GM23248 (cell line): ENCODE data around the gene TTC13. TPM values are rescaled to one million over a fixed set of nuclear protein-coding genes. Genes with fewer than 3 reads are reported as not detected.
A peak's percentile ranks its signal among the peaks of the same experiment; 100 is the strongest.

Experiments
- DNase-seq: peaks from one replicate; pipeline ENCODE4 v3.0.0-alpha.2; 2015
- H2AFZ ChIP-seq: fragments of 200-600 bp; sonication (generic); 2 replicates; pipeline ENCODE4 v1.6.1; 2016; ENCODE audit warnings: antibody characterized with exemption
- H3F3A ChIP-seq: fragments of 200-600 bp; sonication (generic); 2 replicates; pipeline ENCODE4 v1.6.1; 2016; ENCODE audit warnings: mild to moderate bottlenecking, antibody characterized with exemption, mixed run types; ENCODE audit not compliant: insufficient read depth
- H3K27ac ChIP-seq: fragments of 200-600 bp; sonication (generic); 2 replicates; pipeline ENCODE4 v1.5.1; 2016; ENCODE audit warnings: mild to moderate bottlenecking
- H3K27me3 ChIP-seq: fragments of 200-600 bp; sonication (generic); replicated peaks from 2 replicates; pipeline ENCODE4 v1.6.1; 2016; ENCODE audit warnings: mild to moderate bottlenecking; ENCODE audit not compliant: insufficient read depth
- H3K36me3 ChIP-seq: fragments of 200-600 bp; sonication (generic); 2 replicates; pipeline ENCODE4 v1.6.1; 2016; ENCODE audit warnings: low read depth, mild to moderate bottlenecking
- H3K4me1 ChIP-seq: fragments of 200-600 bp; sonication (generic); 2 replicates; pipeline ENCODE4 v1.6.1; 2016; ENCODE audit warnings: mild to moderate bottlenecking; ENCODE audit not compliant: insufficient read depth
- H3K4me2 ChIP-seq: fragments of 200-600 bp; sonication (generic); one replicate; pipeline ENCODE4 v1.6.1; 2016; ENCODE audit warnings: mild to moderate bottlenecking; ENCODE audit not compliant: unreplicated experiment
- H3K4me3 ChIP-seq: fragments of 200-600 bp; sonication (generic); 2 replicates; pipeline ENCODE4 v1.5.1; 2016; ENCODE audit warnings: mild to moderate bottlenecking
- H3K79me2 ChIP-seq: fragments of 200-600 bp; sonication (generic); 2 replicates; pipeline ENCODE4 v1.6.1; 2016; ENCODE audit warnings: mild to moderate bottlenecking; ENCODE audit not compliant: insufficient read depth
- H3K9ac ChIP-seq: fragments of 200-600 bp; sonication (generic); 2 replicates; pipeline ENCODE4 v1.6.1; 2016; ENCODE audit warnings: mild to moderate bottlenecking
- H3K9me2 ChIP-seq: fragments of 200-600 bp; sonication (generic); 2 replicates; pipeline ENCODE4 v1.6.1; 2016; ENCODE audit warnings: mixed run types, mild to moderate bottlenecking, moderate library complexity; ENCODE audit not compliant: insufficient read depth
- H3K9me3 ChIP-seq: fragments of 200-600 bp; sonication (generic); one replicate; pipeline ENCODE4 v1.6.1; 2017; ENCODE audit warnings: low read depth
- H4K20me1 ChIP-seq: fragments of 200-600 bp; sonication (generic); 2 replicates; pipeline ENCODE4 v1.6.0; 2016; ENCODE audit not compliant: insufficient read depth
- EZH2 ChIP-seq: fragments of 200-600 bp; sonication (generic); IDR thresholded peaks from 2 replicates; pipeline ENCODE4 v1.6.1; 2018; ENCODE audit warnings: antibody characterized with exemption, mild to moderate bottlenecking; ENCODE audit not compliant: insufficient read depth, poor library complexity, severe bottlenecking
- EZH2phosphoT487 ChIP-seq: fragments of 200-600 bp; sonication (generic); IDR thresholded peaks from 2 replicates; pipeline ENCODE4 v1.6.1; 2018; ENCODE audit warnings: antibody characterized with exemption, moderate library complexity, mild to moderate bottlenecking, low read depth; ENCODE audit not compliant: insufficient read depth
- WGBS, 2 experiments: methylation state at CpG; one replicate each; pipeline ENCODE4 v1.1.6; 2015 to 2017; ENCODE audit warnings: low lambda C conversion rate in 2 of 2, low coverage in 1 of 2; ENCODE audit errors: missing lambda C conversion rate in 2 of 2; 5-methylcytosine and 5-hydroxymethylcytosine counted together
- in situ Hi-C: fragments of 300-500 bp; cut with MboI; formaldehyde crosslinking; loops from 2 replicates; pipeline ENCODE4 v1.15.0; 2020
- polyA plus RNA-seq: library from polyadenylated mRNA; unstranded; fragments of >200 nt; fragmentation: Nextera tagmentation; extraction: Ambion mirVana; gene quantifications from 2 replicates; pipeline ENCODE4 v1.2.1, GENCODE V29; 2016
- total RNA-seq: library from RNA; depleted of rRNA; stranded (reverse); fragments of >200 nt; shearing (Covaris generic); gene quantifications from 2 replicates; pipeline ENCODE4 v1.2.3, GENCODE V29; 2014; rRNA removed

The TTC13 gene, protein sequence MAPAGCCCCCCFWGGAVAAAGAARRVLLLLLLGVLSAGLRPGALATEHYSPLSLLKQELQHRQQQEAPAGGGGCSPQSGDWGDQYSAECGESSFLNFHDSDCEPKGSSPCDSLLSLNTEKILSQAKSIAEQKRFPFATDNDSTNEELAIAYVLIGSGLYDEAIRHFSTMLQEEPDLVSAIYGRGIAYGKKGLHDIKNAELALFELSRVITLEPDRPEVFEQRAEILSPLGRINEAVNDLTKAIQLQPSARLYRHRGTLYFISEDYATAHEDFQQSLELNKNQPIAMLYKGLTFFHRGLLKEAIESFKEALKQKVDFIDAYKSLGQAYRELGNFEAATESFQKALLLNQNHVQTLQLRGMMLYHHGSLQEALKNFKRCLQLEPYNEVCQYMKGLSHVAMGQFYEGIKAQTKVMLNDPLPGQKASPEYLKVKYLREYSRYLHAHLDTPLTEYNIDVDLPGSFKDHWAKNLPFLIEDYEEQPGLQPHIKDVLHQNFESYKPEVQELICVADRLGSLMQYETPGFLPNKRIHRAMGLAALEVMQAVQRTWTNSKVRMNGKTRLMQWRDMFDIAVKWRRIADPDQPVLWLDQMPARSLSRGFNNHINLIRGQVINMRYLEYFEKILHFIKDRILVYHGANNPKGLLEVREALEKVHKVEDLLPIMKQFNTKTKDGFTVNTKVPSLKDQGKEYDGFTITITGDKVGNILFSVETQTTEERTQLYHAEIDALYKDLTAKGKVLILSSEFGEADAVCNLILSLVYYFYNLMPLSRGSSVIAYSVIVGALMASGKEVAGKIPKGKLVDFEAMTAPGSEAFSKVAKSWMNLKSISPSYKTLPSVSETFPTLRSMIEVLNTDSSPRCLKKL
- total RNA-seq (11.1 and 14.3 TPM in 2 replicates), polyA plus RNA-seq (6.7 and 9.1 TPM in 2 replicates)

DNA sequence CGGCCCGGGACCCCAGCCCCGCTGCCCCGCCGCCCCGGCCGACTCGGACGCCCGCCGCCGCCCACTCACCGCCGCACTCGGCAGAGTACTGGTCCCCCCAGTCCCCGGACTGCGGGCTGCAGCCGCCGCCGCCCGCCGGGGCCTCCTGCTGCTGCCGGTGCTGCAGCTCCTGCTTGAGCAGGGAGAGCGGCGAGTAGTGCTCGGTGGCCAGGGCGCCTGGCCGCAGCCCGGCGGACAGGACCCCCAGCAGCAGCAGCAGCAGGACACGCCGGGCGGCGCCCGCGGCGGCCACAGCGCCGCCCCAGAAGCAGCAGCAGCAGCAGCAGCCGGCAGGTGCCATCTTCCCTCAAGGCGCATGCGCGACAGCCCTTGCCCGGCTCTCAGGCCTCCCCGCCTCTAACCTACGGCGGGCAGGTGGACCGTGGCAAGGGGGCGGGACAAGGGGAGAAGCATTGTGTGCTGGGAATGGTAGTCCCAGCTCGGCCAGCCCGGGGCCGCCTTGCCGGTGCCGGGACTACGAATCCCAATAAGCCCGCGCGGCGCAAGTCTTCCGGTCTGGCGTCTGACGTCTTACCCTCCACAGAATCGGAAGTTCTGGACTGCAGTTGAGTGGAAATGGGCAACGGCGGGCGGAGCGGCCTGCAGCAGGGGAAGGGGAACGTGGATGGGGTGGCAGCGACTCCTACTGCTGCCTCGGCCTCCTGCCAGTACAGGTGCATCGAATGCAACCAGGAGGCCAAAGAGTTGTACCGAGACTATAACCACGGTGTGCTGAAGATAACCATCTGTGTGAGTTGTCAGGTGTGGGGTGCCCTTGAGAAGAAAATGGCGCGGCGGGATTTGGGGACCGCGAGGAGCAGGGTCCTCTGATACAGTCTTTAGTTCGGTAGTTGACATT is at the start of gene TTC13, which contains the start of gene ARV1:
Gene TTC13 (minus strand): TSS at position 371 of the 898 bp plus-strand sequence. CDS start 31 bp downstream, at position 340.
Gene ARV1 (plus strand): TSS at position 604 of the 898 bp plus-strand sequence. CDS start 12 bp downstream, at position 616.
- peak within 1 kb of the TSS; percentile 96 for H3K4me3 ChIP-seq
- TF ChIP-seq EZH2 (no peak), EZH2phosphoT487 (no peak)
- H3K4me1 ChIP-seq: peaks cover 25% of the 10 kb centered on the region
- H3K36me3 ChIP-seq: 0 out of 2 replicates have a peak, but pooled peaks cover 4% of the 10 kb centered on the region
- 1% methylated on average over 50 to 79 of the region's 79 CpGs for WGBS, 2 experiments
- H3K27ac ChIP-seq: no peak within 1 kb of the TSS
- no peaks in the 10 kb centered on the region for H3K9me2 ChIP-seq
- peak; percentile 100 for DNase-seq
- in situ Hi-C loops: no loop called here
- H3F3A ChIP-seq: peaks cover 27% of the 10 kb centered on the region
- H3K9me3 ChIP-seq: no peaks in the 10 kb centered on the region
- no peaks in the 10 kb centered on the region for H3K27me3 ChIP-seq
- H4K20me1 ChIP-seq: no peaks in the 10 kb centered on the region
- H3K4me2 ChIP-seq: peak within 1 kb of the TSS; percentile 81
- peak within 1 kb of the TSS; percentile 96 for H2AFZ ChIP-seq
- H3K9ac ChIP-seq: peak within 1 kb of the TSS; percentile 75
- H3K79me2 ChIP-seq: peaks cover 54% of the 10 kb centered on the region

DNA sequence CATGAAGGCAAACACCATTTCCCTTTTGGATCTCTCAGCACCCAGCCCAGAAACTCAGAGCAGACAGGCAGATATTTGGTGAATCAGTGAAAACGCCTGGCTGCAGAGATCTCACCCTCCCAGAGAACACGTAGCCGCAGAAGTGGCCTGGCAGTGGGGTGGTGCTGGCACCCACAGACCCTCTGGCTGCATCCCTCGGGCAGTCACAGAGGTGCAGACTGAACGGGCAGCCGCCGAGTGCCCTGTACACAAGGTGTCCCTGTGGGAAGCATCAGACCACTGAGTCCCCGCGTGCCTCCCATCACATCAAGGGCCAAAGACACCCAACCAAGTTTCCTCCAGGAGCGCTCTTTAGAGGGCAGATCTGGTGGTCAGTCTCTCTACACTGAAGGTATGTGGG is 49.3 kb upstream of the TTC13 start:
- Histone ChIP-seq H3K9ac (no peak overlapping the region), H3K79me2 (no peaks in the 10 kb centered on the region), H2AFZ (no peak overlapping the region), H3K27me3 (no peaks in the 10 kb centered on the region), H3K27ac (no peak overlapping the region), H3F3A (no peaks in the 10 kb centered on the region), H3K9me2 (no peaks in the 10 kb centered on the region), H3K36me3 (no peaks in the 10 kb centered on the region), H3K4me3 (no peak overlapping the region), H3K4me2 (no peak overlapping the region), H3K9me3 (no peaks in the 10 kb centered on the region), H3K4me1 (no peaks in the 10 kb centered on the region), H4K20me1 (no peaks in the 10 kb centered on the region)
- 90 to 92% methylated on average over 10 of the region's 10 CpGs for WGBS, 2 experiments
- in situ Hi-C loops: no loop called here
- TF ChIP-seq EZH2 (no peak), EZH2phosphoT487 (no peak)
- DNase-seq: no peak

GRCh38 chr1:231027136-231027925 is 48.7 kb upstream of the TTC13 start:
- H3K9ac ChIP-seq: no peak overlapping the region
- H3F3A ChIP-seq: no peaks in the 10 kb centered on the region
- no peaks in the 10 kb centered on the region for H3K9me3 ChIP-seq

More at GRCh38 chr1:231027136-231027925, 48.7 kb upstream of the TTC13 start:
- Histone ChIP-seq H3K79me2 (no peaks in the 10 kb centered on the region), H3K4me3 (no peak overlapping the region), H3K4me2 (no peak overlapping the region), H2AFZ (no peak overlapping the region), H3K4me1 (no peaks in the 10 kb centered on the region), H4K20me1 (no peaks in the 10 kb centered on the region), H3K9me2 (no peaks in the 10 kb centered on the region), H3K27me3 (no peaks in the 10 kb centered on the region), H3K27ac (no peak overlapping the region), H3K36me3 (no peaks in the 10 kb centered on the region)
- no peak for TF ChIP-seq EZH2phosphoT487
- no peak for TF ChIP-seq EZH2
- WGBS, 2 experiments: 79 to 81% methylated on average over 23 of the region's 23 CpGs
- in situ Hi-C loops: no loop called here
- no peak for DNase-seq
